HCT116 (cell line): ENCODE measurements around the gene EIF5B. TPM values are rescaled to one million over a fixed set of nuclear protein-coding genes. Genes with fewer than 3 reads are reported as not detected.

Source experiments
- ATAC-seq: fragments of 200-7000 bp; cut with Tn5 transposase; 2 replicates; pipeline ENCODE4 v1.9.1; 2020; ENCODE audit warnings: mild to moderate bottlenecking, moderate library complexity
- BruUV-seq: library from RNA; stranded (reverse); fragments of 400-500 nt; replicated peaks from 2 replicates; lab custom pipeline; 2021; lab: Mats Ljungman, UMichigan
- CTCF ChIA-PET: fragments of 300-600 bp; sonication (Branson Sonifier 250); formaldehyde crosslinking; loops from one replicate; lab custom pipeline; 2021; ENCODE audit warnings: antibody characterized with exemption; lab: Charles Lee
- POLR2A ChIA-PET: fragments of 300-600, 350-600 bp; sonication (Branson Sonifier 250); formaldehyde crosslinking; loops from one replicate; lab custom pipeline; 2021; ENCODE audit warnings: antibody characterized with exemption; lab: Charles Lee
- RAD21 ChIA-PET, 2 experiments: fragments of 300-600 bp; sonication (Branson Sonifier 250); formaldehyde crosslinking; loops; one replicate each; lab custom pipeline; 2023; ENCODE audit warnings: low total read pairs in 2 of 2; ENCODE audit not compliant: uncharacterized antibody in 2 of 2, unreplicated experiment in 2 of 2, low non-redundant PET in 1 of 2; lab: Charles Lee
- DNase-seq: peaks from one replicate; pipeline ENCODE4 v3.0.0-alpha.2; 2010; ENCODE audit warnings: low read depth, low spot score
- H2AFZ ChIP-seq: fragments of 200-600 bp; shearing (Covaris generic), sonication (generic); 2 replicates; pipeline ENCODE4 v1.6.1; 2017; ENCODE audit warnings: low read depth, mixed run types, mixed read lengths, antibody characterized with exemption, low read length; ENCODE audit not compliant: poor library complexity, severe bottlenecking
- H3K27ac ChIP-seq: 2 replicates; pipeline ENCODE4 v1.5.1; 2012; ENCODE audit warnings: low read depth, low read length
- H3K27me3 ChIP-seq: fragments of 200-600 bp; sonication (generic); 2 replicates; pipeline ENCODE4 v1.6.1; 2016; ENCODE audit warnings: mixed run types, low read length, mixed read lengths; ENCODE audit not compliant: insufficient read depth
- H3K36me3 ChIP-seq, 2 experiments: fragments of 200-500 bp in 1 of 2; fragments of 200-600 bp in 1 of 2; sonication (Bioruptor generic) in 1 of 2; sonication (generic) in 1 of 2; 2 replicates each; pipeline versions ENCODE4 v1.5.1 to v1.6.1; 2014 to 2016; ENCODE audit warnings: low read length in 2 of 2, inconsistent platforms in 1 of 2, mixed read lengths in 1 of 2, mixed run types in 1 of 2; ENCODE audit not compliant: insufficient read depth in 2 of 2, control insufficient read depth in 1 of 2
- H3K4me1 ChIP-seq, 2 experiments: fragments of 200-600 bp in 1 of 2; sonication (generic) in 1 of 2; 2 replicates each; pipeline versions ENCODE4 v1.5.1 to v1.6.1; 2012 to 2017; ENCODE audit warnings: low read length in 2 of 2, inconsistent platforms in 1 of 2, mild to moderate bottlenecking in 1 of 2, mixed read lengths in 1 of 2, mixed run types in 1 of 2, moderate library complexity in 1 of 2; ENCODE audit not compliant: insufficient read depth in 2 of 2, control insufficient read depth in 1 of 2
- H3K4me2 ChIP-seq: fragments of 200-600 bp; sonication (generic); 2 replicates; pipeline ENCODE4 v1.6.1; 2017; ENCODE audit warnings: mixed run types, low read length, mixed read lengths
- H3K4me3 ChIP-seq, 2 experiments: fragments of 200-600 bp in 1 of 2; sonication (generic) in 1 of 2; replicated peaks in 1 of 2; 2 replicates each; pipeline ENCODE4 v1.5.1; 2011 to 2016; ENCODE audit warnings: low read length in 2 of 2, control low read depth in 1 of 2, low read depth in 1 of 2, mild to moderate bottlenecking in 1 of 2, mixed read lengths in 1 of 2, mixed run types in 1 of 2
- H3K79me2 ChIP-seq: fragments of 200-600 bp; sonication (generic); 2 replicates; pipeline ENCODE4 v1.6.1; 2017; ENCODE audit warnings: mild to moderate bottlenecking, mixed run types, low read length, moderate library complexity, mixed read lengths; ENCODE audit not compliant: insufficient read depth
- H3K9ac ChIP-seq: fragments of 200-600 bp; sonication (generic); 2 replicates; pipeline ENCODE4 v1.6.1; 2016; ENCODE audit warnings: low read length, mixed read lengths
- H3K9me2 ChIP-seq: fragments of 200-600 bp; sonication (generic), shearing (Covaris generic); 2 replicates; pipeline ENCODE4 v1.6.1; 2017; ENCODE audit warnings: mixed run types, mild to moderate bottlenecking, moderate library complexity; ENCODE audit not compliant: insufficient read depth
- H3K9me3 ChIP-seq, 2 experiments: fragments of 200-500 bp in 1 of 2; fragments of 200-600 bp in 1 of 2; sonication (Bioruptor generic) in 1 of 2; sonication (generic) in 1 of 2; 2 replicates each; pipeline ENCODE4 v1.6.1; 2014 to 2017; ENCODE audit warnings: low read length in 2 of 2, mixed read lengths in 2 of 2, inconsistent platforms in 1 of 2, low read depth in 1 of 2, mild to moderate bottlenecking in 1 of 2, mixed run types in 1 of 2, moderate library complexity in 1 of 2; ENCODE audit not compliant: control insufficient read depth in 1 of 2, insufficient read depth in 1 of 2
- H4K20me1 ChIP-seq: fragments of 200-600 bp; sonication (generic), shearing (Covaris generic); 2 replicates; pipeline ENCODE4 v1.6.1; 2017; ENCODE audit warnings: mixed run types, mild to moderate bottlenecking, moderate library complexity; ENCODE audit not compliant: insufficient read depth
- ATF3 ChIP-seq: IDR thresholded peaks from 2 replicates; pipeline ENCODE4 v1.6.1; 2012
- CEBPB ChIP-seq: IDR thresholded peaks from 2 replicates; pipeline ENCODE4 v1.6.1; 2012; ENCODE audit warnings: low read depth
- CTCF ChIP-seq, 3 experiments: fragments of 200-600 bp in 1 of 3; sonication (generic) in 1 of 3; IDR thresholded peaks in 2 of 3; conservative IDR thresholded peaks in 1 of 3; 2 replicates each; pipeline ENCODE4 v1.5.1; 2012 to 2017; ENCODE audit warnings: low read depth in 2 of 3, low read length in 2 of 3, antibody characterized with exemption in 1 of 3, borderline replicate concordance in 1 of 3, control low read depth in 1 of 3, mild to moderate bottlenecking in 1 of 3, mixed read lengths in 1 of 3, mixed run types in 1 of 3, moderate library complexity in 1 of 3; ENCODE audit not compliant: insufficient read depth in 1 of 3
- ELF1 ChIP-seq: IDR thresholded peaks from 2 replicates; pipeline ENCODE4 v1.6.1; 2012; ENCODE audit warnings: low read depth, borderline replicate concordance
- EZH2 ChIP-seq: fragments of 200-600 bp; sonication (generic); IDR thresholded peaks from 2 replicates; pipeline ENCODE4 v1.6.1; 2017; ENCODE audit warnings: antibody characterized with exemption, mixed run types
- FOSL1 ChIP-seq: IDR thresholded peaks from 2 replicates; pipeline ENCODE4 v1.6.1; 2012; ENCODE audit warnings: low read depth
- JUND ChIP-seq: IDR thresholded peaks from 2 replicates; pipeline ENCODE4 v1.6.1; 2012
- MAX ChIP-seq: IDR thresholded peaks from 2 replicates; pipeline ENCODE4 v1.6.1; 2012
- POLR2A ChIP-seq: IDR thresholded peaks from 2 replicates; pipeline ENCODE4 v1.7.0; 2011; ENCODE audit warnings: borderline replicate concordance; ENCODE audit not compliant: insufficient read depth, insufficient read length; ENCODE audit errors: extremely low read depth
- RAD21 ChIP-seq: IDR thresholded peaks from 2 replicates; pipeline ENCODE4 v1.6.1; 2012; ENCODE audit warnings: low read depth, mild to moderate bottlenecking
- REST ChIP-seq: IDR thresholded peaks from 2 replicates; pipeline ENCODE4 v1.6.1; 2012; ENCODE audit warnings: low read depth
- SIN3A ChIP-seq: IDR thresholded peaks from 2 replicates; pipeline ENCODE4 v1.6.1; 2012; ENCODE audit warnings: low read depth
- SP1 ChIP-seq: IDR thresholded peaks from 2 replicates; pipeline ENCODE4 v1.6.1; 2012; ENCODE audit warnings: low read depth
- SRF ChIP-seq: IDR thresholded peaks from 2 replicates; pipeline ENCODE4 v1.6.1; 2012; ENCODE audit warnings: low read depth
- TCF7L2 ChIP-seq: IDR thresholded peaks from 2 replicates; pipeline ENCODE4 v1.7.0; 2011; ENCODE audit warnings: borderline replicate concordance, inconsistent platforms; ENCODE audit not compliant: insufficient read depth, insufficient read length; ENCODE audit errors: extremely low read depth
- YY1 ChIP-seq: IDR thresholded peaks from 2 replicates; pipeline ENCODE4 v1.6.1; 2011; ENCODE audit warnings: low read length, low read depth, moderate library complexity, mild to moderate bottlenecking; ENCODE audit not compliant: insufficient replicate concordance; ENCODE audit errors: extremely low read depth
- ZFX ChIP-seq: fragments of 450-650 bp; IDR thresholded peaks from 2 replicates; pipeline ENCODE4 v1.6.1; 2017
- intact Hi-C: fragments of 100-400 bp; cut with micrococcal nuclease; formaldehyde crosslinking; loops from 2 replicates; pipeline ENCODE4 v1.10.0; 2022
- total RNA-seq: library from RNA; stranded (reverse); gene quantifications from one replicate; pipeline ENCODE4 v1.2.1, GENCODE V29; 2021; ENCODE audit not compliant: unreplicated experiment

EIF5B gene
- total RNA-seq, 1 experiment from 2014 or later = 65.9 TPM

- no peak overlapping the region for H3K4me3 ChIP-seq
- DNase-seq (no peak), ATAC-seq (no peak)
- no peaks in the 10 kb centered on the region for H3K9me2 ChIP-seq
- no peak overlapping the region for H3K9ac ChIP-seq
- intact Hi-C loops = no loop called here
- H4K20me1 ChIP-seq = peaks cover 4% of the 10 kb centered on the region; the same call in 1 of the 2 replicates
- no TSS peak for BruUV-seq
- H3K36me3 ChIP-seq = peaks cover 10 to 13% of the 10 kb centered on the region in 2 experiments; a peak in 2 of 4 replicates
- TF ChIP-seq ATF3 (no peak), MAX (no peak), RAD21 (no peak), REST (no peak), SRF (no peak), CTCF (IDR thresholded peaks at IDR 0.05 in 2 of 3, conservative IDR thresholded peaks at IDR 0.05 in 1 of 3; ENCODE audit: borderline replicate concordance in 1 of 3, insufficient read depth in 1 of 3, low read depth in 2 of 3, low read length in 2 of 3) (no peak), POLR2A (no peak), JUND (no peak), YY1 (no peak), EZH2 (no peak), FOSL1 (no peak), ZFX (no peak), CEBPB (no peak), SP1 (no peak), ELF1 (no peak), SIN3A (no peak), TCF7L2 (no peak)
- peaks cover 15% of the 10 kb centered on the region for H3K79me2 ChIP-seq
- no peak overlapping the region for H2AFZ ChIP-seq
- H3K9me3 ChIP-seq = no peaks in the 10 kb centered on the region
- no peak overlapping the region for H3K4me2 ChIP-seq
- H3K27me3 ChIP-seq = no peaks in the 10 kb centered on the region
- RAD21 ChIA-PET = no interaction called here
- CTCF ChIA-PET = no interaction called here
- POLR2A ChIA-PET = no interaction called here
- no peaks in the 10 kb centered on the region for H3K4me1 ChIP-seq
- H3K27ac ChIP-seq = no peak overlapping the region
Observed at GRCh38 chr2:99433340-99433739, 96.2 kb downstream of the EIF5B start.
